Measurements from ENCODE around the gene EYS.
"Not testable (repeated sequence)": the region's sequence is repeated elsewhere in the genome, so short reads cannot be mapped to it uniquely, and the experiment has no call there.

EYS gene

DNA sequence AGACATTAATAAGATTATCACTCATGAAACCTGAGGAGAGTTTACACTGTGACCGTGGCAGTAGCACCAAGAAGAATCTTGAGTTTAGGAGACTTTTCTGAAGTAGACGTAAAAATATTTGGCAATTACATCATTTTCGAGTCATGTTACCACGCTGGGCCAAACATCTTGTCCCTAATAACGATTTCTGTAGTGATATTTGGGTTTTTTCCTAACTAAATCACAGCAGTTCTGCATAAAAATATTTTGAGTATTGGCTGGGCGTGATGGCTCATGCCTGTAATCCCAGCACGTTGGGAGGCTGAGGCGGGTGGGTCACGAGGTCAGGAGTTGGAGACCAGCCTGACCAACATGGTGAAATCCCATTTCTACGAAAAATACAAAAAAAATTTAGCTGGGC, 1809.1 kb downstream of the EYS start:
- peak; percentile 5 for DNase-seq (ENCODE audit: low read depth)

DNA sequence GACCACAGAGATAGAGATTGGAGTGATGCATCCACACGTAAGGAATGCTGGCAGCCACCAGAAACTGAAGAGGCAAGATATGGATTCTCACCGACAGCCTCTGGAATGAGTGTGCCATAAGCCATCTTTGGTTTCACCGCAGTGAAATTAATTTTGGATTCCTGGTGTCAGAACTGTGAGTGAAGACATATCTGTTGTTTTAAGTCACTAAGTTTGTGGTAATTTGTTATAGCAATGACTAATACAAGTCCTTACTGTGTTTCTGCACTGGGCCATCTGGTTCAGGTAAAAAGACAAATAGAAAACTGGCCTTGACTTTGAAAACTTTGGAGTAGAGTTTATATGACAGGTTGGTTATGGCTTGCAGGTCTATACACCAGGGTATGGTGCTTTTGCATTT, 1809.6 kb downstream of the EYS start:
- DNase-seq (ENCODE audit: low read depth) = peak; percentile 51

DNA sequence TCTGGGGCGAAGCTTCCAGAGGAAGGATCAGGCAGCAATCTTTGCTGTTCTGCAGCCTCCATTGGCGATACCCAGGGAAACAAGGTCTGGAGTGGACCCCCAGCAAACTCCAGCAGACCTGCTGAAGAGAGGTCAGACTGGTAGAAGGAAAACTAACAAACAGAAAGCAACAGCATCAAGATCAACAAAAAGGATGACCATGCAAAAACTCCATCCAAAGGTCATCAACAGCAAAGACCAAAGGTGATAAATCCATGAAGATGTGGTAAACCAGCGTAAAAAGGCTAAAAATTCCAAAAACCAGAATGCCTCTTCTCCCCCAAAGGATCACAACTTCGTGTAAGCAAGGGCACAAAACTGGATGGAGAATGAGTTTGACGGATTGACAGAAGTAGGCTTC, 1818.6 kb downstream of the EYS start:
- DNase-seq (ENCODE audit: low read depth) = no peak

GRCh38 chr6:63887804-63888203, 1819.2 kb downstream of the EYS start:
- not testable (repeated sequence) for DNase-seq (ENCODE audit: low read depth)

- DNase-seq (ENCODE audit: low read depth) = no peak
Observed at GRCh38 chr6:63887002-63887751, 1819.8 kb downstream of the EYS start.

DNA sequence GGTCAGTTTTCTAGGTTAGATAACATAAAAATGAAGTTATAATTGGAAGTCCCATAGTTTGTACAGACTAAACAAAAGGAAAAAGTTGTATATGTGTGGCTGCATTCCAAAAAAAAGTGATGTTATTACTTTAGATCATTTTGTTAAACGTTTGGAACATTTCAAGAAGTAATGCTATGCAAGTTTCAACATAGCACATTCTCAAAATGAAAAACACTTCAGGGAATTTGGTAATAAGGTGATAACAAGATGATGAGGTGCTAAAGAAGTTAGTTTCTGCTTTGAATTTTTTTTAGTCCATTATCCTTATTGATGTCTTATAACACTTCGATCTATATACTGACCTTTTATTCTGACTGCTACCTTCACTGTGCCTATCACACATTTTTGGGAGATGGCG, 1820.7 kb downstream of the EYS start:
- no peak for DNase-seq (ENCODE audit: low read depth)

GRCh38 chr6:63883597-63883996, 1823.4 kb downstream of the EYS start:
- no peak for DNase-seq (ENCODE audit: low read depth)

- DNase-seq (ENCODE audit: low read depth) = peak; percentile 17
Observed at GRCh38 chr6:63882208-63882607, 1824.8 kb downstream of the EYS start.

DNA sequence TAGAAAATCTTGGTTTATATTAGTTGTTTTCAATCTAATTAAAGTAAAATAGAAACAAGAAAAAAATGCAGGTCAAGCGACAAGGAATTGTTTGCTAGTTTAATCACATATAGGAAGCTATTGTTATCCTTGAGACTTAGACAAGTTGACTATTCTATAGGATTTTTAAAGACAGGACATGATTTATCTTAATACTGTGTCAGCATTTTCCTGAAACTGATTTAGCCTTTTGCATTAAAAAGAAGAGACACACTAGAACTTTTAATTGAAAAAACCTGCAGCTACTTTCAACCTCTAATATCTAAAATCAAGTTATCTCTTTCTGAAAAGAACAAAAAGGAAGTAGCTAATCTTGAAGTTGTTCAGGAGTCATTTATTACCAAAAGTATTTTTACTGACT, 1825.2 kb downstream of the EYS start:
- DNase-seq (ENCODE audit: low read depth) = no peak

- DNase-seq (ENCODE audit: low read depth) = no peak
Observed at GRCh38 chr6:63872233-63872632, 1834.8 kb downstream of the EYS start.

DNA sequence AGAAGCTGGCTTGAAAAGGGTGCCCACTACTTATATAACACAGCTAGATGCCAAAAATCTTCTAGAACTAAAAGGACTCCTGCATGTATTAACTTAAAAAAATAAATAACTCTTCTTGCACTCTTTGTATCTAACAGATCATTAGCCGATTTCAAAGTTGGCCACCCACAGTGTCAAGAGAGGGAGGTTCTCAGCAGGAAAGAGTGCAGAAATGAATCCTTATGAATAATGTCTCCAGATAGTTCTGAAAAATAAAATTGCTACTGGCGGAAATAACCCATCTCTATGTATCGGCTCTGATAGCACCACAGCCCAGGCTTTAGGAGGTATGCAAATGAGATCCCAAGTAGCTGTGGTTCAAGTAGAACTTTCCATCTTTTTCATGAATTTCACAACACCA, 1838.7 kb downstream of the EYS start:
- no peak for DNase-seq (ENCODE audit: low read depth)

DNA sequence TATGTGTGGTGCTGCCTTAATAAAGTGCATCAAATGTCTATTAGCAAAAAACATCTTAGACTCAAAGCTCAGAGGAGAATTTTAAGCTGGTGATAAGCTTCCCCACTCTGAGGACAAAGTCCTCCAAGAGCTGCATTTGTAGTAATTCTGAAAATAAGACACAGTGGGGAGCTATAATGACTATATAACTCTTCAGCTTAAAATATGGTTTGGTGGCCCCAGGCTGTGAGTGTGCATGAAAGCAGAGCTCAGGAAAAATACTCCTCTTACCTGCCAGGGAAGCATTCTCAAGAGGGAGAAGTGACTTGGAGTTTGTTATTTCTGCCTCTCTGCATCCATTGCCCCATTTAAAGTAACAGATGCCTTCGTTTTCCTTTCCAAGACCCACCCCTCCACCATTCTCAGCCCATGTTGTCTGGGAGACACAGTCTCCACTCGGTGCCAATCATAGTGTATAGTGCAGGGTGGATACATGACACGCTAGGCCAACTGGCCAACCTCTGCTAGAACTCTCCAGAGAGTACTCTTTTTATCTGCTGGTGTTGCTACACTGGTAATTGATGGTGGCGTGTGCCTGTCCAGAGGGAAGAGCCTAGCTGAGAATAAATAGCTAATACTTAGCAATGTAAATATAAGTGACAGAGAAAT, 1842.2 kb downstream of the EYS start:
- no peak for DNase-seq (ENCODE audit: low read depth)

DNA sequence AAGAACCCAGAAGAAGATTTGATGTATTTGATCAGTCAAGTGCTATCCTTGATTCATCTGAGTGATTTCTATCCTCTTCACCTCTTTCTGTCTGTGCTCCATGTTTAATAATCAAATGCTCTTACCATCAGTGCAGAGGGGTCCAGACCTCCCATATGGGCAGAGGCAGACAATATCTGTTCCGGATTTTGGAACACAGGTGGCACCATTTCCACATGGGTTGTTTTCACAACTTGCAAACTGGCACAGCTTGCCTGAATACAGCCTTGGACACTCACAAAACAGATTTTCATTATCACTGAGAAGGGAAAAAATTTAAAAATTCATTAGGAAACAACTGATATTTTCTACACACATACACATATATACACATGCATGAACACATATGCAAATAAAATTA, 1843.0 kb downstream of the EYS start:
- no peak for DNase-seq (ENCODE audit: low read depth)

- no peak for DNase-seq (ENCODE audit: low read depth)
Observed at GRCh38 chr6:63862486-63863198, 1844.4 kb downstream of the EYS start.

DNA sequence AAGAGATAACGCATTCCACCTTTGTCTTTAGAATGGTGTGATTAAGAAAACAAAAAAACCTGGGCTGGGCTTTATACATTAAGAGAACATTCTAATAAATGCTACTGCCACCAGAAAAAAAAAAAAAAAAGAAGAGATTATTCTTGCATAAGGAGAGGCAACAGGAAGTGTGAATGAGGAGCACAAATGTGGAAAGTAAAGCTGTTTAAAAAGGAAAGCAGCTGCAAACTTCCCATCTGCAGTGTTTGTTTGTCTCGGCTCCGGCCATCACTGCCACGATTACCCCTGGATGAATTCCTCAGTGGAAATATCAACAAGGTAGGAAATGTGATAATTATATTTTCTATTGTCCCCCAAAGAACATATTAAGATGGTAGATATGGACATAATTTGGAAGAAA, 1847.5 kb downstream of the EYS start:
- no peak for DNase-seq (ENCODE audit: low read depth)

DNA sequence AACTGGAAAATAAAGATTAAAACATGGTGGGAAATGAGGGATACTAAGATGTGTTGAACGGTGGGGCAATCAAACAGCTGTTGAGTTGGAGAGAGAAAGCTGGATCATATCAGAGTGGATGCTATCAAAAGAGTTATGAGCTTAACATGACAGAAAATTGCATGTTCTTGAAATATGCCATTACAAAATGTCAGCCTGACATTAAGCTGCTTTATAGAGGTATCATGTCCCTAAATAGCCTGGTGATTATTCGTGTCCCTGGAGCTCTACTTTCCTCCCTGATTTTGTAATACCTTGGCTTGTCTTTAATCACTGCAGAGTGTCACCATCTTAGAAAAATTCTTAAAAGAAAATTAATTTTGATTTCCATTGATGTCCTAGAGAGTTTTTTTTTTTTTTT, 1848.3 kb downstream of the EYS start:
- no peak for DNase-seq (ENCODE audit: low read depth)

GRCh38 chr6:63856271-63856670, 1850.8 kb downstream of the EYS start:
- no peak for DNase-seq (ENCODE audit: low read depth)

GRCh38 chr6:63844287-63844686, 1862.7 kb downstream of the EYS start:
- DNase-seq (ENCODE audit: low read depth) = peak; percentile 76

DNA sequence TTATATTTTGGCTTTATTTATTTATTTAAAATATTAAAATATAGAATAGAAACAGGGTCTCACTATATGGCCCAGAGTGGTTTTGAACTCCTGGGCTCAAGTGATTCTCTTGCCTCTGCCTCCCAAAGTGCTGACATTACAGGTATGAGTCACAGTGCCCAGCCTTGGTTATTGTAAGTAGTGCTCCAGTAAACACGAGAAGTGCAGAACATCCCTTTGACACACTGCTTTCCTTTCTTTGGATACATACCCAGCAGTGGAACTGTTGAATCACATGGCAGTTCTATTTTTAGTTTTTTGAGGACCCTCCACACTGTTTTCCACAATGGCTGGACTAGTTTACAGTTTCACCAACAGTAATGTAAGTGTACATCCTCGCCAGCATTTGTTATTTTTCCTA, 1867.5 kb downstream of the EYS start:
- DNase-seq (ENCODE audit: low read depth) = peak; percentile 38

GRCh38 chr6:63828678-63829077, 1878.3 kb downstream of the EYS start:
- not testable (repeated sequence) for DNase-seq (ENCODE audit: low read depth)

- no peak for DNase-seq (ENCODE audit: low read depth)
Observed at GRCh38 chr6:63824722-63825121, 1882.3 kb downstream of the EYS start.

DNA sequence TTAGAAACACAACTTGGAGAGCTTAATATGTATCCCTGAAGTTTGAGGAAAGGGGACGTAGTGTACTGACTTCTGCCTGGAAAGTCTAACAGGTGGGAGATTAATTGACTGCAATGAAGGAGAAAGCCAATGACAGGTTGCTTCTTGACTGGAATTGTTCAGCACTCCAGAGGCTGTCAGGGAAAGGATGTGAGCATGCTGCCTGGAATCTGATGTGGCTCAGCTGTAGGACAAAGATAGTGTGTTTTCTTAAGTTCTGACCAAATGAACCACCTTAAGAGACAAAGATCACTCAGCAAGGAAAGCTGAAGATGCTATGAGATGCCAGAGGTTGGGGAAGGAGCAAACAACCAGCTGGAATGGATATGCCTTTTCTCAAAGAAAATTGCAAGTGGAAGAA, 1885.6 kb downstream of the EYS start:
- DNase-seq (ENCODE audit: low read depth) = peak; percentile 7

GRCh38 chr6:63819831-63820230, 1887.2 kb downstream of the EYS start:
- peak; percentile 51 for DNase-seq (ENCODE audit: low read depth)
